ENCODE results near the gene PAGR1.
"Not testable (repeated sequence)": the region's sequence is repeated elsewhere in the genome, so short reads cannot be mapped to it uniquely, and the experiment has no call there.

Gene PAGR1

DNA sequence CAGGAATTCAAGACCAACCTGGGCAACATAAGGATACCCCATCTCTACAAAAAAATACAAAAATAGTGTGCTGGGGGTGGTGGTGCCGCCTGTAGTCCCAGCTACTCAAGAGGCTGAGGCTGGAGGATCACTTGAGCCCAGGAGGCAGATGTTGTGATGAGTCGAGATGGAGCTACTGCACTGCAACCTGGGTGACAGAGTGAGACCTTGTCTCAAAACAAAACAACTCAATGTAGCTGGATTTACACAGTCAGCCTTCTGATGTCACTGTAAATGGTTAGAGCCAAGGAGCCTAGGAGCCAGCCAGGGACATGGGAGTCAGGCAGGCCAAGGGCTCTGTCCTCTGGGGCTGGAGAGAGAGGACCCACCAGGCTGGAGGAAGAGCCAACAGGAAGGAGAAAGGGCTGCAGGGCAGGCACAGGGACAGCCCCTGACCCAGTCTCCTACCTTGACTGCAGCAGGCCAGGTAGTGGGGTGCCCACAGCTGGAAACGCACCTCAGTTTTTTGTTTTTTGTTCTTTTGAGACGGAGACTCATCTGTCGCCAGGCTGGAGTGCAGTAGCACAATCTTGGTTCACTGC, 38.7 kb downstream of the PAGR1 start:
- Histone ChIP-seq H3K27me3 (ENCODE audit: control insufficient read depth, insufficient read depth, low read length) (no peaks in the 10 kb centered on the region), H3K36me3 (ENCODE audit: control insufficient read depth, insufficient read depth, low read length) (no peaks in the 10 kb centered on the region), H3K9me3 (ENCODE audit: control insufficient read depth, low read length) (no peaks in the 10 kb centered on the region), H3K4me3 (ENCODE audit: low read length) (no peak overlapping the region), H3K9ac (ENCODE audit: low read length) (no peak overlapping the region), H3K4me1 (ENCODE audit: control insufficient read depth, insufficient read depth, low read length) (peaks cover 12% of the 10 kb centered on the region)

DNA sequence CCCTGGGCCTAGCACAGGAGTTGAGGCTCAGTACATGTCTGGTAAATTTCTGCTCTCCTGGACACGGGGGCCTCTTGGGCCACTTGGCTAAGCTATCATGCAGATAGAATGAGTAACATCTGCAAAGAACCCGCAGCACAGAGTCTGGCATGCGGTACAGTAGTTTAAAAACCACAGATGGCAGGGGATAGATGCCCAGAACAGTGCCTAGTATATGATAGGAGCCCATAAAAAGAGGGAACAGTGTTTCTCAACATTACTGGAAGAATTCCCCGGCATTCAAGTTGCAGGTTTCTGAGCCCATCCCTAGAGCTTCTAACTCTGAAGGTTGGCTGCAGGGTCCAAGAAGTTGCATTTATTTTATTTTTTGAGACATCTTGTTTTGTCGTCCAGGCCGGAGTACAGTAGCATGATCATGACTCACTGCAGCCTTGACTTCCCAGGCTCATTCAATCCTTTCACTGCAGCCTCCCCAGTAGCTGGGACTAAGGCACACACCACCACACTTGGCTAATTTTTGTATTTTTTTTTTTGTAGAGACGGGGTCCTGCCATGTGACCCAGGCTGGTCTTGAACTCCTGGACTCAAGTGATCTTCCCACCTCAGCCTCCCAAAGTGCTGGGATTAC, 41.3 kb downstream of the PAGR1 start:
- no peaks in the 10 kb centered on the region for H3K36me3 ChIP-seq (ENCODE audit: control insufficient read depth, insufficient read depth, low read length)
- H3K9ac ChIP-seq (ENCODE audit: low read length) = no peak overlapping the region
- H3K4me3 ChIP-seq (ENCODE audit: low read length) = no peak overlapping the region
- H3K27me3 ChIP-seq (ENCODE audit: control insufficient read depth, insufficient read depth, low read length) = no peaks in the 10 kb centered on the region
- H3K4me1 ChIP-seq (ENCODE audit: control insufficient read depth, insufficient read depth, low read length) = peaks cover 27% of the 10 kb centered on the region
- no peaks in the 10 kb centered on the region for H3K9me3 ChIP-seq (ENCODE audit: control insufficient read depth, low read length)

DNA sequence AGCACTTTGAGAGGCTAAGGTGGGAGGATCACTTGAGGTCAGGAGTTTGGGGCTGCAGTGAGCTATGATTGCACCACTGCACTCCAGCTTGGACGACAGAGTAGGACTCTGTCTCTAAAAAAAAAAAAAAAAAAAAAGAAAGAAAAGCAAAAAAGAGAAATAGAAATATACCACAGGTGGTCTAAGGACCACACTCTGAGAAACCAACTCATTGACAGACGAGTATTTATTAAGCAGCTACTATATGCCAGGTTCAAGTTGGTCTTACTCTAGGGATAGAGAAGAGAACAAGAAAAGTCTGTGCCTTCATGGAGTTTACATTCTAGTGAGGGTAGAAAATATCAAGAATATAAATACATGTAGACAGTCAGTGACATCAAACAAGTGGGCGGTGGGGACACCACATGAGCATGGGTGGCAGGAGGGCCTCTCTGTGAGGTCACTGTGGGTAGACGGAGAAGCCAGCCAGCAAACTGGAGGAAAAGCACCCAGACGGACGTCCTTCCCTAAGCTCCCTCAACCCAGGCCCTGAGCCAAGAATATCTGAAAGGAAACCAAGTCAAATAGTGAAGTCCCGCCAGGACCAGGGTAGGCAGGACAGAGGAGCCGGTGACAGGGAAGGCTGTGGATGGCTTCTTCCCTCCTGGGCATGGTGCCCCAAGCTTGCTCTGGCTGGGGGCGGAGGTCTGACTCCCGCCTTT, 42.3 kb downstream of the PAGR1 start:
- H3K9ac ChIP-seq (ENCODE audit: low read length) = no peak overlapping the region
- H3K4me1 ChIP-seq (ENCODE audit: control insufficient read depth, insufficient read depth, low read length) = peaks cover 32% of the 10 kb centered on the region
- H3K27me3 ChIP-seq (ENCODE audit: control insufficient read depth, insufficient read depth, low read length) = no peaks in the 10 kb centered on the region
- H3K36me3 ChIP-seq (ENCODE audit: control insufficient read depth, insufficient read depth, low read length) = no peaks in the 10 kb centered on the region
- no peaks in the 10 kb centered on the region for H3K9me3 ChIP-seq (ENCODE audit: control insufficient read depth, low read length)
- no peak overlapping the region for H3K4me3 ChIP-seq (ENCODE audit: low read length)

GRCh38 chr16:29858974-29859373, 43.0 kb downstream of the PAGR1 start:
- Histone ChIP-seq H3K27me3 (ENCODE audit: control insufficient read depth, insufficient read depth, low read length) (no peaks in the 10 kb centered on the region), H3K9me3 (ENCODE audit: control insufficient read depth, low read length) (no peaks in the 10 kb centered on the region), H3K36me3 (ENCODE audit: control insufficient read depth, insufficient read depth, low read length) (no peaks in the 10 kb centered on the region), H3K9ac (ENCODE audit: low read length) (no peak overlapping the region), H3K4me1 (ENCODE audit: control insufficient read depth, insufficient read depth, low read length) (peaks cover 37% of the 10 kb centered on the region), H3K4me3 (ENCODE audit: low read length) (no peak overlapping the region)

DNA sequence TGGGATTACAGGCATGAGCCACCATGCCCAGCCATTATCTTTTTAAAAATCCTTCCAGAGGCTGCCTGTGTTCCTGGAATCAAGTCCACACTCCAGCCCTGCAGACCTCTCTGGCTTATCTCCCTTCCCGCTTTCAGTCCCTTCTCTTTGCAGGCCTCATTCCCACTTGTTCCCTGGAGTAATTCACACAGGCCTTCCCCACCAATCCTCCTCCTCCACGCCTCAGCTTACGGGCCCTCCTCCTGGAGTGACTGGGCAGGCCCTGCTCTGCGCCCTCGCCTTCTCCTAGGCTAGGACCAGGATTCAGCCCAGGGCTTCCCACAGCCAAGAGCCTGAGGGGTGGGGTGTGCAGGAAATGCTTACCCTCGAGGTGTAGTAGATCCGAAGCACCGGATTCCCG, 44.3 kb downstream of the PAGR1 start:
- Histone ChIP-seq H3K9me3 (ENCODE audit: control insufficient read depth, low read length) (no peaks in the 10 kb centered on the region), H3K4me3 (ENCODE audit: low read length) (no peak overlapping the region), H3K9ac (ENCODE audit: low read length) (no peak overlapping the region), H3K27me3 (ENCODE audit: control insufficient read depth, insufficient read depth, low read length) (no peaks in the 10 kb centered on the region), H3K4me1 (ENCODE audit: control insufficient read depth, insufficient read depth, low read length) (peaks cover 36% of the 10 kb centered on the region), H3K36me3 (ENCODE audit: control insufficient read depth, insufficient read depth, low read length) (no peaks in the 10 kb centered on the region)

GRCh38 chr16:29862383-29862883, 46.5 kb downstream of the PAGR1 start:
- H3K9ac ChIP-seq (ENCODE audit: low read length) = peak overlapping the region; percentile 90
- H3K36me3 ChIP-seq (ENCODE audit: control insufficient read depth, insufficient read depth, low read length) = no peaks in the 10 kb centered on the region
- H3K4me1 ChIP-seq (ENCODE audit: control insufficient read depth, insufficient read depth, low read length) = peaks cover 25% of the 10 kb centered on the region
- peak overlapping the region; percentile 82 for H3K4me3 ChIP-seq (ENCODE audit: low read length)
- no peaks in the 10 kb centered on the region for H3K27me3 ChIP-seq (ENCODE audit: control insufficient read depth, insufficient read depth, low read length)
- H3K9me3 ChIP-seq (ENCODE audit: control insufficient read depth, low read length) = no peaks in the 10 kb centered on the region

DNA sequence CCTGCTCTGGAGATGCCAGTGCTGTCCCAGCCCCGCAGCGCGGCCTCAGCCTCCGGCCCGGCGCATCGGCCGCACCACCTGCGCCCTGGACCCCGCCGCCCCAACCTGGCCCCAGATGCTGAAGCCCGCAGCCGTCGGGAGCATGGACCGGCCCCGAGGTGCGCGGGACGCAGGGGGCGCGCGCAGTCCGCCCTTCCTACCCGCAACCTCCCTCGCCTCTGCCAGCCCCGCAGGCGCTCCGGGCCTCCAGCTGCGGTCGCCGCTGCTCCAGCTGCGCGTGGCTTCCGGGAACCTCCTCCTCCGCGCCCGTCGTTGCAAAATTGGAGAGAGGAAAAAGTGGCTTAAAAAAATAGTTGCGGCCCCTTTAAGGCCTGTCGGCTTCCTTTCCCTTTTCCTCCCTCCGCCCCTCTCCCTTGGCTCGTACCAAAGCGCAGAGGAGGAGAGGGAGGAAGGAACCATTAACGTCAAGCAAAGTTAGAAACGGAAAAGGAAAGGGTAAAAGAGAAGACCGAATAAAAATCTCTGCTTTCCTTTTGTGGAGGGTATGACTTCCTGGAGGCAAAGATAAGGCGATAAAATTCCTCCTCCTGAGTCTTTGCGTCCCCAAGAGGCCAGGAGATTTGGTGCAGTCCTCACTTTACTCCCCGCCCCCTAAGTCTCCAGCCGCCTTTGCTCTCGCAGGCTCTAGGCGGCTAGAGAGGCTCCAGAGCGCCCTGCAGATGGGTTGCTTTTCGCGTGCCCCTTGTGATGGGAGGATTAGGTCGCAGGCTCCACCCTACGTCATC, 47.1 kb downstream of the PAGR1 start, which contains the start of gene CDIPT:
Gene CDIPT, minus strand, starts transcription at position 343 of the 785 bp plus-strand sequence. CDS start 369 bp downstream, outside the sequence.
- no peaks in the 10 kb centered on the region for H3K27me3 ChIP-seq (ENCODE audit: control insufficient read depth, insufficient read depth, low read length)
- peak within 1 kb of the TSS; percentile 82 for H3K4me3 ChIP-seq (ENCODE audit: low read length)
- no peaks in the 10 kb centered on the region for H3K9me3 ChIP-seq (ENCODE audit: control insufficient read depth, low read length)
- H3K9ac ChIP-seq (ENCODE audit: low read length) = peak within 1 kb of the TSS; percentile 90
- no peaks in the 10 kb centered on the region for H3K36me3 ChIP-seq (ENCODE audit: control insufficient read depth, insufficient read depth, low read length)
- H3K4me1 ChIP-seq (ENCODE audit: control insufficient read depth, insufficient read depth, low read length) = peaks cover 25% of the 10 kb centered on the region

GRCh38 chr16:29863669-29863984, 47.7 kb downstream of the PAGR1 start:
- Histone ChIP-seq H3K4me1 (ENCODE audit: control insufficient read depth, insufficient read depth, low read length) (peaks cover 25% of the 10 kb centered on the region), H3K4me3 (ENCODE audit: low read length) (no peak overlapping the region), H3K9ac (ENCODE audit: low read length) (no peak overlapping the region), H3K36me3 (ENCODE audit: control insufficient read depth, insufficient read depth, low read length) (no peaks in the 10 kb centered on the region), H3K27me3 (ENCODE audit: control insufficient read depth, insufficient read depth, low read length) (no peaks in the 10 kb centered on the region), H3K9me3 (ENCODE audit: control insufficient read depth, low read length) (no peaks in the 10 kb centered on the region)

DNA sequence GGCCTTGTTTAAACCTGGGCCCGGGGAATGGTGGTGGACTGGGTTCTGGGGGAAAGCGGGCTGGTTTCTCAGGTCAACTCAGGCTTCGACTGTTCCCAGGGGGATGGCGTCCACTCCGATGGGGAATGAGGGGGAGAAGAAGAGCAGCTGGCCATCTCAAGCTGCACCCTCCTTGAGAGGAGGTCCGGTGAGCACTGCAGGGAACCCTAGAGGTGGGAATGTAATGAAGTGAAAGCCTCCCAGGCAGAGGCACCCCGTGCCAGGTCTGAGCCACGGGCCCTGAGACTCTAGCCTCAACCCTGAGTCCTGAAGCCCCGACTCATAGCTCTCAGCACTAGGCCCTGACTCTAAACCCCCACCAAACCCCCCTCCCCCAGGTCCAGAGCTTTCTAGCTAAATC, 48.3 kb downstream of the PAGR1 start:
- Histone ChIP-seq H3K4me3 (ENCODE audit: low read length) (no peak overlapping the region), H3K36me3 (ENCODE audit: control insufficient read depth, insufficient read depth, low read length) (no peaks in the 10 kb centered on the region), H3K9me3 (ENCODE audit: control insufficient read depth, low read length) (no peaks in the 10 kb centered on the region), H3K4me1 (ENCODE audit: control insufficient read depth, insufficient read depth, low read length) (peaks cover 25% of the 10 kb centered on the region), H3K27me3 (ENCODE audit: control insufficient read depth, insufficient read depth, low read length) (no peaks in the 10 kb centered on the region), H3K9ac (ENCODE audit: low read length) (no peak overlapping the region)

DNA sequence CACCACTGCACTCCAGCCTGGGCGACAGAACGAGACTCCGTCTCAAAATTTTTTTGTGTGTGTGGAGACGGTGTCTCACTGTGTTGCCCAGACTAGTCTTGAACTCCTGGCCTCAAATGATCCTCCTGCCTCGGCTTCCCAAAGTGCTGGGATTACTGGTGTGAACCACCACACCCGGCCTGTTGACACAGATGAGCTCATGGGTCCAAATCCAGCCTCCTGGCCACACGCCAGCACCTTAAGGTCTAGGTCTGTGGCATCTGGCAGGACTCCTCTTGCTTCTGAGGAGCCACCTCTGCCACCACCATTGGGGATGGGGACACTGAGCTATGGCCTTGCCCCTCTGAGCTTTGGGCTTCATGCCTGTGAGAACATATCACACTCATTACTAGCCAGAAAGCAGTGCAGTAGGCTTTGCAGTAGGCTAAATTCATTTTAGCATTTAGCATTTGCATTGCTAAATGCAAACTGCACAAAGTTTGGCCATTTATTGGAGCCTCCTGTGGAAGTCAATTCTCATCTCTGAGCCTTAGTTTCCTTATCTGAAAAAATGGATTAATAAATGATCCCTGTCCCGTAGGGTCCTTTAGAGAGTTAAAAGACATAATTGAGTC, 52.6 kb downstream of the PAGR1 start:
- H3K9me3 ChIP-seq (ENCODE audit: control insufficient read depth, low read length) = no peaks in the 10 kb centered on the region
- H3K4me1 ChIP-seq (ENCODE audit: control insufficient read depth, insufficient read depth, low read length) = peaks cover 3% of the 10 kb centered on the region
- H3K27me3 ChIP-seq (ENCODE audit: control insufficient read depth, insufficient read depth, low read length) = no peaks in the 10 kb centered on the region
- no peak overlapping the region for H3K4me3 ChIP-seq (ENCODE audit: low read length)
- H3K36me3 ChIP-seq (ENCODE audit: control insufficient read depth, insufficient read depth, low read length) = no peaks in the 10 kb centered on the region
- H3K9ac ChIP-seq (ENCODE audit: low read length) = no peak overlapping the region

DNA sequence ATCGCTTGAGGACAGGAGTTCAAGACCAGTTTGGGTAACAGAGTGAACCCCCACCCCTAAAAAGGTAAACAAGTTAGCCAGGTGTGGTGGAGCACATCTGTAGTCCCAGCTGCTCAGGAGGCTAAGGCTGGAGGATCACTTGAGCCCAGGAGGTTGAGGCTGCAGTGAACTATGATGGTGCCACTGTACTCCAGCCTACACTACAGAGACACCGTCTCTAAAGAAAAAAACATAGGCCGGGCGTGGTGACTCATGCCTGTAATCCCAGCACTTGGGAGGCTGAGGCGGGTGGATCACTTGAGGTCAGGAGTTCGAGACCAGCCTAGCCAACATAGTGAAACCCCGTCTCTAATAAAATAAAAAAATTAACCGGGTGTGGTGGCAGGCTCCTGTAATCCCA, 53.1 kb downstream of the PAGR1 start:
- H3K36me3 ChIP-seq (ENCODE audit: control insufficient read depth, insufficient read depth, low read length); H3K9ac ChIP-seq (ENCODE audit: low read length); H3K4me3 ChIP-seq (ENCODE audit: low read length); H3K9me3 ChIP-seq (ENCODE audit: control insufficient read depth, low read length); H3K27me3 ChIP-seq (ENCODE audit: control insufficient read depth, insufficient read depth, low read length); H3K4me1 ChIP-seq (ENCODE audit: control insufficient read depth, insufficient read depth, low read length): not testable (repeated sequence)

Measured in mucosa of stomach (tissue), 1 donor.